HepG2 (cell line): ENCODE measurements around the gene ZFP1. TPM values are rescaled to one million over a fixed set of nuclear protein-coding genes. Genes with fewer than 3 reads are reported as not detected.

ENCODE experiments used
- CEBPB ChIP-seq: IDR thresholded peaks from 2 replicates; pipeline ENCODE4 v1.6.1; 2011; ENCODE audit warnings: low read depth, low read length, improper control_type of control experiment, borderline replicate concordance
- FOSL2 ChIP-seq: sonication (generic); formaldehyde crosslinking; IDR thresholded peaks from 2 replicates; pipeline ENCODE4 v1.4.0; 2020; ENCODE audit warnings: missing genetic modification reagents
- GRHL1 ChIP-seq: sonication (generic); formaldehyde crosslinking; conservative IDR thresholded peaks from 2 replicates; pipeline ENCODE4 v1.8.0; 2022; ENCODE audit warnings: missing genetic modification reagents
- HBP1 ChIP-seq: IDR thresholded peaks from 2 replicates; pipeline ENCODE4 v1.6.1; 2016; ENCODE audit warnings: low read depth, control low read depth
- HMGXB3 ChIP-seq: sonication (generic); formaldehyde crosslinking; IDR thresholded peaks from 2 replicates; pipeline ENCODE4 v1.4.0; 2020; ENCODE audit warnings: missing genetic modification reagents, borderline replicate concordance
- ISX ChIP-seq: sonication (generic); formaldehyde crosslinking; conservative IDR thresholded peaks from 2 replicates; pipeline ENCODE4 v1.5.0; 2020; ENCODE audit warnings: missing genetic modification reagents
- KAT7 ChIP-seq: IDR thresholded peaks from 2 replicates; pipeline ENCODE4 v1.6.1; 2018; ENCODE audit warnings: borderline replicate concordance, missing compliant biosample characterization
- MBD4 ChIP-seq: IDR thresholded peaks from 2 replicates; pipeline ENCODE4 v1.6.1; 2012; ENCODE audit warnings: low read length, inconsistent platforms, borderline replicate concordance
- MIXL1 ChIP-seq: IDR thresholded peaks from 2 replicates; pipeline ENCODE4 v1.6.1; 2016
- REL ChIP-seq: sonication (generic); formaldehyde crosslinking; conservative IDR thresholded peaks from 2 replicates; pipeline ENCODE4 v1.8.0; 2022; ENCODE audit warnings: mild to moderate bottlenecking, missing genetic modification reagents, moderate library complexity
- TFDP1 ChIP-seq: IDR thresholded peaks from 2 replicates; pipeline ENCODE4 v1.6.1; 2016; ENCODE audit warnings: missing compliant biosample characterization, missing genetic modification reagents, borderline replicate concordance
- U2AF1 ChIP-seq: fragments of 200-400 bp; formaldehyde crosslinking; optimal IDR thresholded peaks from 2 replicates; pipeline ENCODE3; 2017; ENCODE audit warnings: mild to moderate bottlenecking, low read depth, low read length
- ZBTB25 ChIP-seq: IDR thresholded peaks from 2 replicates; pipeline ENCODE4 v1.6.1; 2018; ENCODE audit warnings: missing genetic modification reagents
- ZNF503 ChIP-seq: sonication (generic); formaldehyde crosslinking; IDR thresholded peaks from 2 replicates; pipeline ENCODE4 v1.4.0; 2020; ENCODE audit warnings: missing genetic modification reagents
- ZNF773 ChIP-seq: sonication (generic); formaldehyde crosslinking; IDR thresholded peaks from 2 replicates; pipeline ENCODE4 v1.4.0; 2020; ENCODE audit warnings: missing genetic modification reagents, borderline replicate concordance
- ZNF788 ChIP-seq: sonication (generic); formaldehyde crosslinking; IDR thresholded peaks from 2 replicates; pipeline ENCODE4 v1.5.0; 2020; ENCODE audit warnings: mild to moderate bottlenecking, missing genetic modification reagents, borderline replicate concordance
- polyA plus RNA-seq, 8 experiments: library from polyadenylated mRNA; depleted of rRNA in 3 of 8; stranded (reverse) in 7 of 8; unstranded in 1 of 8; fragments of >200 nt; fragmentation: Illumina TruSeq in 4 of 8; extraction: Trizol in 4 of 8; gene quantifications; 2 replicates each; pipeline versions ENCODE4 v1.2.1 to v1.2.3, GENCODE V29; 2011 to 2016; ENCODE audit warnings: low read depth in 4 of 8, missing spikeins in 1 of 8, mixed read lengths in 1 of 8; ENCODE audit not compliant: insufficient read depth in 1 of 8
- total RNA-seq, 5 experiments: library from RNA; depleted of rRNA; stranded (reverse); fragments of >200 nt; fragmentation: Illumina TruSeq; extraction: Trizol; gene quantifications; 2 replicates each; pipeline ENCODE4 v1.2.3, GENCODE V29; 2016; ENCODE audit warnings: low read depth in 1 of 5

The ZFP1 gene
- total and polyA plus RNA-seq, 2 of the 13 experiments (the other 11 are each of a cell fraction or from before 2014, with no cell fraction given), result 8.3 to 14.0 TPM

GRCh38 chr16:75148311-75149195, at the start of gene ZFP1 (continued):
- TF ChIP-seq ZNF788 (CRISPR knock-in tag), result peak; percentile 97
- TF ChIP-seq ZBTB25, result peak; percentile 86; the same call in 1 of the 2 replicates
- TF ChIP-seq MBD4, result no peak
- no peak for TF ChIP-seq GRHL1
- peak; percentile 96 for TF ChIP-seq KAT7
- peak; percentile 55 for TF ChIP-seq FOSL2 (CRISPR knock-in tag)
- TF ChIP-seq HBP1 (CRISPR knock-in tag), result 0 out of 2 replicates have a peak, but pooled peaks have one; percentile 31
- TF ChIP-seq ZNF503 (CRISPR knock-in tag), result peak; percentile 55
- TF ChIP-seq REL, result no peak
- TF ChIP-seq TFDP1, result peak; percentile 66
- TF ChIP-seq ISX (CRISPR knock-in tag), result peak; percentile 89; the same call in 1 of the 2 replicates
- TF ChIP-seq U2AF1, result peak; percentile 95
- peak; percentile 89; the same call in 1 of the 2 replicates for TF ChIP-seq ZNF773 (CRISPR knock-in tag)
- 0 out of 2 replicates have a peak, but pooled peaks have one; percentile 59 for TF ChIP-seq MIXL1 (CRISPR knock-in tag)
- TF ChIP-seq CEBPB, result no peak
- TF ChIP-seq HMGXB3 (CRISPR knock-in tag), result peak; percentile 91
